ENCODE data around the gene SGIP1.

The SGIP1 gene

DNA sequence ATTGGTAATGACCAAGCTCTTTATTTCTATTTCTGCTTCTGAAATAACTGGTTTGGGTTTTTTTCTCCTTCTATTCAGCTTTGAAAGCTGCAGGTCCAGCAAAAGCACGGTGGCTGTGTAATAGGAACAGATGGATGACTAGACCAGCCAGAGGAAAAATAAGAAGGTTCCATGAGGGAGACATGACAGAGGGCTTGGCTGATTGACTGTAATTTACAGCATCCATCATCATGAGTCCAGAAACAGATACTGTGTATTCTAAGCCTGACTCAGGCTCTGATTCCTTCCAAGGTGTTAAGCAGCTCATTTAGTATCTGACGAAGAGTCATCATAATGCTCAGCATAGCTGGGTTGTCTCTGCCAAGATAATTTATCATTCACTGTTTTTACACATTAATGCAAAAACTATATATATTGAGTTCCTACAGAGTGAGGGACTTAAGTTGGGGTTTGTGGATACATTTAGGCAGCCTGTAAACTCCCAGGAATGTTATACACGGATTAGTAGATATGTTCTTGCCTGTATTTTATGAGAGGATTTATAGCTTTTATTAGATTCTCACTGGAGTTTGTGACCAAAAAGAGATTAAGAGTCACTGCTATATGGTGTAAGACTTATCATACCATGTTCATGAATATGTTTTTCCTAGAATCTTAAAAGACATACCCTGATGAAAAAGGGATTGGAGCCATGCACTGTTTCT, 72.6 kb downstream of the SGIP1 start:
- no peak for DNase-seq

DNA sequence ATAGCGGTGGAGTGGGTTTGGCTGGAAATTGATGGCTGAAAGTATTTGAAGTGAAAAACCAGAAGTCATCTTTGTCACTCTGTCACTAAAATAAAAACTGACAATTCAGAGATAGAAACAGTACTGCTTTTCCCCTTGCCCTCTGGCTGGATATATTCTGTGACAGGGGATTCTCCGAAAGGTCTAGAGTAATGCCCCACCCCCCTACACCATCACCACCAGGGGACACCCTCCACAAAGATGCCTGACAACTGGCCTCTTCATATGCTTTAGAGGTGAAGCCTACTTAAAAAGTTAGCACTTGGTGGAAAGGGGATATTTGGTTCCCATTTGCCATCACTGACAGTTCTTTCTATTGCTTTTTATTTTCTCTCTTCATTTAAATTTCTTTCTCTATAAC, 73.5 kb downstream of the SGIP1 start:
- DNase-seq, result no peak

DNA sequence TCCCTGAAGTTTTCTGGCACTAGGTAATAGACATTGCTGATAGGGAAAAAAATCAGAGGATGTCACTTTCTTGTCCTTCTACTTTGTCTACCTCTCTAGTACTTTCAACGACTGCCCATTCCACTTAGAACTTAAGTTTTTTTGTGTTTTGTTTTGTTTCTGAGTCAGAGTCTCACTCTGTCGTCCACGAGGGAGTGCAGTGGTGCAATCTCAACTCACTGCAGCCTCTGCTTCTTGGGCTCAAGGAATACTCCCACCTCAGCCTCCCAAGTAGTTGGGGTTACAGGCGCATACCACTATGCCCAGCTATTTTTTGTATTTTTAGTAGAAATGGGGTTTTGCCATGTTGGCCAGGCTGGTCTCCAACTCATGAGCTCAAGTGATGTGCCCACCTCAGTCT, 79.2 kb downstream of the SGIP1 start:
- no peak for DNase-seq

GRCh38 chr1:66617362-66618184, 83.6 kb downstream of the SGIP1 start:
- DNase-seq, result no peak

DNA sequence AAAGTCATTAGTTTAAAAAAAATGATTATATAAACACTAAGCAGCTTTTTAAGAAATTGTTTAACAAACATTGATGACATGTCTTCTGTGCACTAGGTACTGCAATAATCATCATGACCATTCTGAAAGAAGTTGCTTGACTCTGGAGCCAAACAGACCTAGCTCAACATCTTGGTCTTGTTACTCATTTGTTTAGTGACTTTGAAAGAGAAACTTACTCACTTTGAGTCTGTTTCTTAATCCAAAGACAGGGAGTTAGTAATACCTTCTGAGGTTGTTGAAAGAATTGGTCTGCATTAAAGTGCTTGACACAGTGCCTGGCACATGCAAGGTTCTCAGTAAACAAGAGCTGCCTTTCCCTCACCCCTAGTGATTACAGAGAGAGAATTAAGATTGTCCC, 84.4 kb downstream of the SGIP1 start:
- DNase-seq, result no peak

- DNase-seq, result no peak
These were observed 89.9 kb downstream of the SGIP1 start for GRCh38 chr1:66623812-66624211.

DNA sequence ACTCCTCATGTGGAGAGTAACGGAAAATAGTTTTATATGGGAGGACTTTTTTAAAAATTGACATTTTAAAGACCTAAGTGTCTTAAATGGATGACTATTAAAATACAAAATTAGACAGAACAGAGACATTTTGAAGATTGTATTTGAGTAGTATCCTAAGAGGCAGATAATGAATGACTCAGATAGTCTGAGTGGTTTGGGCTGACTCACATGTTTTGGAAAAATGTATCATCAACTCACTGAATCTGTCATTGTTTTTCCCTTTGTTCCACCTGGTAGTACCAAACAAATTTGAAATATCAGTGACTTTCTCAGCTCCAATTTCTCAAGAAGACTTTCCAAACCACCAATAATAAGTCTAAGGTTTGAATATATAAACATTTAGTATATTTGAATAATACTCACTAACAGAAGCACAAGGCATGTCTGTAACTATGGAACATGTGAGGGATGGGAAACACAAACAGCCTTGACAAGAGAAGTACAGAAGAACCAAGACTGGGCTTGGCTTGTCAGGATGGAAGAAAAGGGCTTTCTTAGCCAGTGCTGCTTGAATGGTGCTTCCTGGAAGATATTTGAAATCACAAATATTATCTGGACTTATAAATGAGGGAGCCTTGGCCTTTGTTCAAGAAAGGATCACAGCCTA, 90.6 kb downstream of the SGIP1 start:
- DNase-seq, result no peak

DNA sequence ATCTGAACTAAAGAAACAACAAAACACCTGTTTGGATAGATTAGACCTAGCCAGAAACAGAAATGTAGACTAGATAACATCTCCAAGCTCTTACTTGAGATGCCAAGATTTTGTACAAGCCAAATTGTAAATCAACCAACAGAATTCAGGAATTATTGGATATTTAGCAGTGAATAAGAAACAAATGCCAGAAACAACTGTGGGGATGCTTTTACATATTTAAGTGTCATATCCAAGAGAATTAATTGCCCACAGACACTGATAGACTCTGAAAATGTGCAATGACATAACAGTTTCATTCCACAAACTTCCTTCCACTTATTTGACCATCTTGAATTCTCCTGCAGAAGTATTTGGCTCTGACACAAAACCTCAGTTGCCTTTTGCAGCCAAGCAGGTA, 92.3 kb downstream of the SGIP1 start:
- DNase-seq, result no peak

GRCh38 chr1:66628926-66629325, 95.0 kb downstream of the SGIP1 start:
- DNase-seq, result no peak

- no peak for DNase-seq
These were observed 99.2 kb downstream of the SGIP1 start for GRCh38 chr1:66633159-66633558.

DNA sequence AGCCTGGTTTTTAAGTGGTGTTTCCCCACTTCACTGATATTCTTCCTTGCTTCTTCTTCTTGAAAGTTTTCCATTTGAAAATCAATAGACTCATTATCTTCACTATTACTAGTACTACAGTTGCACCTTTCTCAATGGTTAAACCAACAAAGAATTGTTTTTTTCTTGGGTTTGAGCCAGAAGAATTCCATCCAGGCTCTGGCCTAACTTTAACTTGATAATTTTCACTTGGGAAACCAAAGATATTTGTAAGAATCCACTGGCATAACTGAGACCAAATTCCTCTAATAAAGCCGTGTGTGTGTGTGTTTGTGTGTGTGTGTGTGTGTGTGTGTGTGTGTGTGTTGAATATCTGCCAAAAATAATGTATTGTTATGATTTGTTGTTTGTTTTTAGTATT, 103.2 kb downstream of the SGIP1 start:
- no peak for DNase-seq

DNA sequence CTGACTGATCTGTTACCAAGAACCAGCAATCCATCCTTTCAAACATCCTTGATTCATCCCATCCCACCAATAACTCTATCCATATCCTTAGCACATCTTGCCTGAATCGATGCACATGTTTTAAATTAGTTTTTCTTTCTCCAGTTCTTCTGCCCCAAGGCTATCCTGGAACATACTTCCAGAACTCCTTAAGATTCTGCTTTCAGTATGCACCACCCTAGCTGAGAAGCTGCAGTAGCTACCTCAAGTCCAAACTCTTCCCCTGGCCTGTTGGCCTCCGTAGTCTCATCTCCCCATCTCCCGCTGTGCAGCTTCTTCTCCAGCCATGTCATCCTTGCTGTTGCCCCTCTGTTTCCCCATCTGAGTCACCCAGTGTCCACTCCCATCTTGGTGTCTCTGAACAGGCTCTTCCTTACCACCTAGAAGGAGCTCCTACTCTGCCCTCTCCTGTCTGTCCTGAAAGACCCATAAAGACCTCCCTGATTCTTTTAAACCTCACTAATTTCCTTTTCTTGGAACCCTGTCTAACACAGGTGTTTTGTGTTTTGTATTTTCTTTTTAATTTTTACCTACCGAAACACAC, 108.0 kb downstream of the SGIP1 start:
- no peak for DNase-seq

DNA sequence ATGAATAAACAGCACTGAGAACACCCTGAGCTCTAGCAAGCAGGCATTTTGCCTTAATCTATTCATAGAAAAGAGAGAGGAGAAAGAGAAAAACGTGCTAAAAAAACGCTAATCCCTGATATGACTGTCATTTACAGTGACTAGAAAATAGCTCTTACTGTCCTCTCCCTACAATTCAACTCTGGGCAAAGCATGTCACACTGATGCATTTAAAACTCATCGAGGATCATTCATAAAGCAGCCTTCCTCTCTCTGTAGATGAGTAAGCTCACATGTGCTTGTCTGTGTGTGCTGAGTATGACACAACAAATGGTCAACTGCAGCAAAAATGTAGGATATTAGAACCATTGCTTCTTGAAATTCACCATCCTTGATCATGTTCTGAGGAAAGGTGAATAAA, 109.0 kb downstream of the SGIP1 start:
- DNase-seq, result no peak

DNA sequence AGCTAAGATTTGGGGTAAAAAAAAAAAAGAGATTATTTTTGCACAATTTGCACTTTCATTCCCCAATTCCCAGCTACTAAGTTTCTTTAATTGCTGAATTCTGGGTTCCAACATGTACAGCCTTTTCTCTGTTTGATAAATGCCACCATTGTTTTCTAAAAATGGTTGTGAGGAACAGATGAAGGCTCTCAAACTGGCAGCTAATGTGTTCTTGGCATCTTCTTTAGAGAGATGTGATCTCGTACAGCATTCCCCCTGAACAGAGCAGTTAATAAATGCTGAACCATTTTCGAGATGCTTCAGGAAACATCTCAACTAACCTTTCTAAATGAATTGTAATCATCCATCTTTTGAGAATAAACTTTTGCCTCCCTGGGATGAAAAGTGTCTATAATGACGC, 110.4 kb downstream of the SGIP1 start:
- no peak for DNase-seq

DNA sequence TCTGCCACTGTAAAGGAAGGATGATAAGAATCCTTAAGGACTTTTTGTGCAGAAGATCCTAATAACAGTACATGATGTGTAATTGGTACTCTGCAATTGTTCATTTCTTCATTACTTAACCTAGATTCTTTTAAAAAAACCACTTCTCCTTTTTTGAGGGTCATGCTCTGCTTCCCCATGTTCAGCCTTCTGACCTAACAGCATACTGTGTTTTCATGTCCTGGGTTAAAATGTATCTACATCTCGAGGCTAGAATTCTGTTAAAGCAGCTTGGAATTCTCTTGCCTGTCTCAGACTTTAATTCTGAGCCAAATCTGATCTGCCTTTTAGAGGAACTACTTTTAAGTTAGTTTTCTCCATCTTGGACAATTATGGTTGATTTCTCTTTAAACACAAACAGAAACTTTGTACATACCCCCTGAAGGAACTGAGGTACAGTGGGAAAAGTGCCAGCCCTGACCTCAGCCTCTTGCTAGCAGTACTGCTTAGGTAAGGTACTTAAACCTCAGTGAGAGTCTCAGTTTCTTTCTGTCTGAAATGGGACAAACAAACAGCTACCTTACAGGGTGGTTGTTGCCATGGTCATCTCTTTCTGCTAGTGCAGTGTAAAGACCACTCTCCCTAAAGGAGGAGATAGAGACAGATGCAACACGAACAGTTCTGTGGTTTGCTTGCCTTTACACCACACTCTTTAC, 115.1 kb downstream of the SGIP1 start:
- DNase-seq, result no peak

GRCh38 chr1:66652556-66652955, 118.6 kb downstream of the SGIP1 start:
- DNase-seq, result no peak

DNA sequence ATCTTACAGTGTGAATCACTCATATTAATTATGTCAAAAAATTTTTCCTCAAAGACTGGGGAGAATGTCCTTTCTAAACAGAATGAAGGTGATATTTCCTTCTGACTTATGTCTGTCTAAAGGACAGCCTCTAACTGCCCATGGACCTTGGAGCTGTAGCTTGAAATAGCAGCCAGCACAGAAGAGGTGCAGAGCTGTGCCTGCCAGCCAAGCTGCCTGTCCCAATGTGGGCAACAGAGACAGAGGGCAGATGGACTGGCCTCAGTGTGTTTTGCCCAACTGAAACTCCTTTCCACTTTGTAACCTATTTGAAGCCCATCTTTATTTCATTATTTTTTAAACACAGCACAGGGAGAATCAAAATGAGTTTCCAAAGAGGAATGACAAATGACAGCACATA, 120.7 kb downstream of the SGIP1 start:
- no peak for DNase-seq

- DNase-seq, result no peak
These were observed 137.5 kb downstream of the SGIP1 start for GRCh38 chr1:66671455-66671854.

DNA sequence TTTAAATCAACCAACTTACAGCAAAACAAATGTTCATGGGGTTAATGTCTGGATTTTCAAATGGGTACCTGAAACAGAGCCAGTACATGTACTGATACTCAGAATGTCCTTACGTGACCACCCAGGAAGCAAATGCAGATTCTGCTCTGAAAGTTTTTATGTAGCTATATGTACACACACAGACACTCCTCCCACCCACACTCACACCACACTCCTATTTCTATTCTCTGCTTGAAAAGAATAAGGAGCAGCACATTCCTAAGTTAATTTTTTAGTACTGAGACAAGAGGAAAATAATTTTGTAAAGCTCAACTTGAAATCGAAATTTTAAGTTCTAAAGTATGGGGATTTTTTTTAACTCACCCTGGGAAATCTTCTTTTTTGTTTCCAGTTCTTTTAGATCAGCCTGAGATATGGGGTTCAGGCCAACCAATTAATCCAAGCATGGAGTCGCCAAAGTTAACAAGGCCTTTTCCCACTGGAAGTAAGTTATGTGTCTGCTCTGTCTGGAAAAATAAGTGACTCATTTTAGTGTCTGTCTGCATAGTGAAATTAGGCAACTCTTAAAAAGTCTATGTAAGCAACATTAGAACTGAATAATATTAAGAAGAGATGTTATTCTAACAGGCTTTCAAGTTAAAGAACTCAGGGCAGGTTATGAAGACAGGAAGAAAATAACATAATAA, 142.8 kb downstream of the SGIP1 start:
- no peak for DNase-seq

- DNase-seq, result no peak
These were observed 144.2 kb downstream of the SGIP1 start for GRCh38 chr1:66678146-66678545.

GRCh38 chr1:66679140-66679539, 145.2 kb downstream of the SGIP1 start:
- no peak for DNase-seq

- no peak for DNase-seq
These were observed 147.7 kb downstream of the SGIP1 start for GRCh38 chr1:66681686-66682085.

All from T1000 (cell line).